Neural progenitor cell (in vitro differentiated cells): Measurements from ENCODE around the gene RNF144A.

Experiments used
- EZH2 ChIP-seq: fragments of 200-600 bp; sonication (generic); IDR thresholded peaks from 2 replicates; pipeline ENCODE4 v1.6.1; 2017; ENCODE audit warnings: antibody characterized with exemption, mild to moderate bottlenecking, moderate library complexity
- TF ChIP-seq, protein P1 (sequence below): fragments of 200-600 bp; sonication (generic); IDR thresholded peaks from 2 replicates; pipeline ENCODE4 v1.5.1; 2017; ENCODE audit warnings: antibody characterized with exemption, mild to moderate bottlenecking

DNA sequence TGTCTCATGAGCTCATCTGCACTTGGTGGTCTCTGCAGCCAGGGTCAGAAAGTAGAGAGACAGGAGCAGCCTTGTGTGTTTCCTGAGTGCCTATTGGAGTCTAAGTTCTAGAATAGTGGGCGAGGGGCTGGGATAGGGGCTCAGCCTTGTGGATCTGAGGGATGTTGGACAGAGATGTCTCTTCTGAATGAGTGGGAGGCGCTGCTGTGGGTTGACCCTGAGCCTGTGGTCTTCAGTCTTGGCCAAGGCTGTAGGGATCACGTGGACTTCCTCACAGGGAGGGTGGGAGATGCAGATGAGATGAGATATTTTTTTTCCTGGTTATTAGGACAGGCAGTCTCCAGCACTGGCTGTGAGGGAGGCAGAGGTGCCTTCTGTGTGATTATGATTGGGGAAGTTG lies 61.8 kb downstream of the RNF144A start:
- TF ChIP-seq, protein P1, sequence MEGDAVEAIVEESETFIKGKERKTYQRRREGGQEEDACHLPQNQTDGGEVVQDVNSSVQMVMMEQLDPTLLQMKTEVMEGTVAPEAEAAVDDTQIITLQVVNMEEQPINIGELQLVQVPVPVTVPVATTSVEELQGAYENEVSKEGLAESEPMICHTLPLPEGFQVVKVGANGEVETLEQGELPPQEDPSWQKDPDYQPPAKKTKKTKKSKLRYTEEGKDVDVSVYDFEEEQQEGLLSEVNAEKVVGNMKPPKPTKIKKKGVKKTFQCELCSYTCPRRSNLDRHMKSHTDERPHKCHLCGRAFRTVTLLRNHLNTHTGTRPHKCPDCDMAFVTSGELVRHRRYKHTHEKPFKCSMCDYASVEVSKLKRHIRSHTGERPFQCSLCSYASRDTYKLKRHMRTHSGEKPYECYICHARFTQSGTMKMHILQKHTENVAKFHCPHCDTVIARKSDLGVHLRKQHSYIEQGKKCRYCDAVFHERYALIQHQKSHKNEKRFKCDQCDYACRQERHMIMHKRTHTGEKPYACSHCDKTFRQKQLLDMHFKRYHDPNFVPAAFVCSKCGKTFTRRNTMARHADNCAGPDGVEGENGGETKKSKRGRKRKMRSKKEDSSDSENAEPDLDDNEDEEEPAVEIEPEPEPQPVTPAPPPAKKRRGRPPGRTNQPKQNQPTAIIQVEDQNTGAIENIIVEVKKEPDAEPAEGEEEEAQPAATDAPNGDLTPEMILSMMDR: no peak
- no peak for TF ChIP-seq EZH2
